Upper lobe of right lung (tissue), 1 donor: ENCODE measurements around the gene SMIM35. TPM values are rescaled to one million over a fixed set of nuclear protein-coding genes. Genes with fewer than 3 reads are reported as not detected.

Experiments
- ATAC-seq: fragments of 200-7000 bp; cut with Tn5 transposase; one replicate; pipeline ENCODE4 v1.9.1; 2020; ENCODE audit warnings: mild to moderate bottlenecking, moderate library complexity
- DNase-seq: peaks from one replicate; pipeline ENCODE4 v3.0.0-alpha.2; 2020
- H3K27ac ChIP-seq: fragments of 200-600 bp; one replicate; pipeline ENCODE4 v1.8.0; 2022
- H3K27me3 ChIP-seq: fragments of 200-600 bp; one replicate; pipeline ENCODE4 v1.8.0; 2022; ENCODE audit warnings: mild to moderate bottlenecking
- H3K36me3 ChIP-seq: fragments of 200-600 bp; one replicate; pipeline ENCODE4 v1.8.0; 2022
- H3K4me1 ChIP-seq: fragments of 200-600 bp; one replicate; pipeline ENCODE4 v1.8.0; 2022
- H3K4me3 ChIP-seq: fragments of 200-600 bp; one replicate; pipeline ENCODE4 v1.8.0; 2022; ENCODE audit warnings: mild to moderate bottlenecking
- H3K9me3 ChIP-seq: fragments of 200-600 bp; one replicate; pipeline ENCODE4 v1.8.0; 2022
- CTCF ChIP-seq: fragments of 200-600 bp; IDR thresholded peaks from one replicate; pipeline ENCODE4 v1.8.0; 2022; ENCODE audit warnings: antibody characterized with exemption
- intact Hi-C: fragments of 100-400 bp; cut with DNase I; formaldehyde crosslinking; loops from one replicate; pipeline ENCODE4 v1.11.0; 2022
- total RNA-seq: library from RNA; stranded (reverse); fragmentation: NEBNext Ultra II Directional; extraction: Animal tissue kit (Norgen Biotek cat#: 25700); gene quantifications from one replicate; pipeline ENCODE4 v1.2.1, GENCODE V29; 2021
- donor health status: DM: no; HTN: yes; CAD: no; lungs with severe emphysema.

SMIM35 gene
- total RNA-seq, 1 donor from 2014 or later, result not detected

GRCh38 chr11:118057251-118058145, 29.3 kb downstream of the SMIM35 start:
- Histone ChIP-seq H3K27me3 (no peaks in the 10 kb centered on the region), H3K4me3 (no peak overlapping the region), H3K4me1 (peaks cover 4% of the 10 kb centered on the region), H3K9me3 (no peaks in the 10 kb centered on the region), H3K27ac (no peak overlapping the region), H3K36me3 (no peaks in the 10 kb centered on the region)
- no peak for TF ChIP-seq CTCF
- ATAC-seq (no peak), DNase-seq (peak; percentile 22)
- intact Hi-C loops, result loop anchor here (10.0 kb wide), 2 partner anchors 113 to 233 kb away; partner anchors contain the start of gene FXYD2

GRCh38 chr11:118056806-118057205, 30.0 kb downstream of the SMIM35 start:
- intact Hi-C loops, result loop anchor here (10.0 kb wide), 2 partner anchors 112 to 232 kb away; partner anchors contain the start of gene FXYD2
- H3K27me3 ChIP-seq, result no peaks in the 10 kb centered on the region
- no peak overlapping the region for H3K4me3 ChIP-seq
- DNase-seq, result peak; percentile 37
- ATAC-seq, result no peak
- peaks cover 4% of the 10 kb centered on the region for H3K4me1 ChIP-seq
- TF ChIP-seq CTCF, result no peak
- H3K27ac ChIP-seq, result no peak overlapping the region
- no peaks in the 10 kb centered on the region for H3K9me3 ChIP-seq
- no peaks in the 10 kb centered on the region for H3K36me3 ChIP-seq

- H3K27me3 ChIP-seq, result no peaks in the 10 kb centered on the region
- H3K27ac ChIP-seq, result no peak overlapping the region
- H3K9me3 ChIP-seq, result no peaks in the 10 kb centered on the region
- intact Hi-C loops, result loop anchor here (10.0 kb wide), 2 partner anchors 111 to 231 kb away; partner anchors contain the start of gene FXYD2
- no peaks in the 10 kb centered on the region for H3K36me3 ChIP-seq
- H3K4me1 ChIP-seq, result peaks cover 4% of the 10 kb centered on the region
- ATAC-seq (no peak), DNase-seq (peak; percentile 25)
- no peak overlapping the region for H3K4me3 ChIP-seq
- TF ChIP-seq CTCF, result no peak
Measured at GRCh38 chr11:118055966-118056365, 30.8 kb downstream of the SMIM35 start.

GRCh38 chr11:118054712-118055640, 31.8 kb downstream of the SMIM35 start:
- intact Hi-C loops, result loop anchor here (10.0 kb wide), 2 partner anchors 110 to 230 kb away; partner anchors contain the start of gene FXYD2
- no peak overlapping the region for H3K4me3 ChIP-seq
- H3K9me3 ChIP-seq, result no peaks in the 10 kb centered on the region

More at GRCh38 chr11:118054712-118055640, 31.8 kb downstream of the SMIM35 start:
- H3K27ac ChIP-seq, result no peak overlapping the region
- H3K36me3 ChIP-seq, result no peaks in the 10 kb centered on the region
- no peaks in the 10 kb centered on the region for H3K27me3 ChIP-seq
- H3K4me1 ChIP-seq, result peaks cover 4% of the 10 kb centered on the region
- no peak for TF ChIP-seq CTCF
- DNase-seq (peak; percentile 40), ATAC-seq (no peak)
